Esophagus muscularis mucosa (tissue), 3 donors: ENCODE data around the gene GFRA1.

Experiments used
- EP300 ChIP-seq: sonication (generic); formaldehyde crosslinking; IDR thresholded peaks from one replicate; pipeline ENCODE4 v1.6.1; 2017; ENCODE audit warnings: antibody characterized with exemption
- TF ChIP-seq, protein P1 (sequence below), 3 experiments: fragments of 200-600 bp in 2 of 3; fragments of 450-650 bp in 1 of 3; sonication (generic) in 2 of 3; IDR thresholded peaks; one replicate each; pipeline ENCODE4 v1.5.1; 2017 to 2019; ENCODE audit warnings: antibody characterized with exemption in 3 of 3, mild to moderate bottlenecking in 2 of 3, moderate library complexity in 1 of 3

DNA sequence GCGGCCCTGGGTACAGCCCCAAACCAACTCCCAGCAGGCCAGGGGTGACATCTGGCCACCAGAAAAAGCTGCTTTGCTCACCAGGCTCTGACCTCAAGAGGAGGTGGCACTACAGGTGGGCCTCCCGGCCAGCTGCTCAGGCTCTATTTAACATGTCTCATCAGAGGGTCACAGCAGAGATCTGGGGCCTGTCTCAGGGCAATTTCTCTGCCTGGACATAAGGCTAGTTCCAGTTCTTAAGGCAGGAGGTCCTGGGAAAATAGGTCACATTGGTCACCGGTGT lies 88.6 kb downstream of the GFRA1 start:
- TF ChIP-seq, protein P1, sequence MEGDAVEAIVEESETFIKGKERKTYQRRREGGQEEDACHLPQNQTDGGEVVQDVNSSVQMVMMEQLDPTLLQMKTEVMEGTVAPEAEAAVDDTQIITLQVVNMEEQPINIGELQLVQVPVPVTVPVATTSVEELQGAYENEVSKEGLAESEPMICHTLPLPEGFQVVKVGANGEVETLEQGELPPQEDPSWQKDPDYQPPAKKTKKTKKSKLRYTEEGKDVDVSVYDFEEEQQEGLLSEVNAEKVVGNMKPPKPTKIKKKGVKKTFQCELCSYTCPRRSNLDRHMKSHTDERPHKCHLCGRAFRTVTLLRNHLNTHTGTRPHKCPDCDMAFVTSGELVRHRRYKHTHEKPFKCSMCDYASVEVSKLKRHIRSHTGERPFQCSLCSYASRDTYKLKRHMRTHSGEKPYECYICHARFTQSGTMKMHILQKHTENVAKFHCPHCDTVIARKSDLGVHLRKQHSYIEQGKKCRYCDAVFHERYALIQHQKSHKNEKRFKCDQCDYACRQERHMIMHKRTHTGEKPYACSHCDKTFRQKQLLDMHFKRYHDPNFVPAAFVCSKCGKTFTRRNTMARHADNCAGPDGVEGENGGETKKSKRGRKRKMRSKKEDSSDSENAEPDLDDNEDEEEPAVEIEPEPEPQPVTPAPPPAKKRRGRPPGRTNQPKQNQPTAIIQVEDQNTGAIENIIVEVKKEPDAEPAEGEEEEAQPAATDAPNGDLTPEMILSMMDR (IDR thresholded peaks at IDR 0.05), result no peak
- no peak for TF ChIP-seq EP300
